ENCODE data around the gene PDCD1.
"Not testable (repeated sequence)": the region's sequence is repeated elsewhere in the genome, so short reads cannot be mapped to it uniquely, and the experiment has no call there.

The PDCD1 gene

GRCh38 chr2:241875754-241876527 is 17.2 kb upstream of the PDCD1 start:
- H3K4me3 ChIP-seq (replicated peaks; ENCODE audit: low read depth, low read length); DNase-seq (ENCODE audit: low read depth): not testable (repeated sequence)
- TF ChIP-seq, protein P1, sequence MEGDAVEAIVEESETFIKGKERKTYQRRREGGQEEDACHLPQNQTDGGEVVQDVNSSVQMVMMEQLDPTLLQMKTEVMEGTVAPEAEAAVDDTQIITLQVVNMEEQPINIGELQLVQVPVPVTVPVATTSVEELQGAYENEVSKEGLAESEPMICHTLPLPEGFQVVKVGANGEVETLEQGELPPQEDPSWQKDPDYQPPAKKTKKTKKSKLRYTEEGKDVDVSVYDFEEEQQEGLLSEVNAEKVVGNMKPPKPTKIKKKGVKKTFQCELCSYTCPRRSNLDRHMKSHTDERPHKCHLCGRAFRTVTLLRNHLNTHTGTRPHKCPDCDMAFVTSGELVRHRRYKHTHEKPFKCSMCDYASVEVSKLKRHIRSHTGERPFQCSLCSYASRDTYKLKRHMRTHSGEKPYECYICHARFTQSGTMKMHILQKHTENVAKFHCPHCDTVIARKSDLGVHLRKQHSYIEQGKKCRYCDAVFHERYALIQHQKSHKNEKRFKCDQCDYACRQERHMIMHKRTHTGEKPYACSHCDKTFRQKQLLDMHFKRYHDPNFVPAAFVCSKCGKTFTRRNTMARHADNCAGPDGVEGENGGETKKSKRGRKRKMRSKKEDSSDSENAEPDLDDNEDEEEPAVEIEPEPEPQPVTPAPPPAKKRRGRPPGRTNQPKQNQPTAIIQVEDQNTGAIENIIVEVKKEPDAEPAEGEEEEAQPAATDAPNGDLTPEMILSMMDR (IDR thresholded peaks at IDR 0.05; ENCODE audit: low read length, missing control alignments) = peak; percentile 4

GRCh38 chr2:241874277-241874925 is 15.7 kb upstream of the PDCD1 start:
- no peak overlapping the region for H3K4me3 ChIP-seq (replicated peaks; ENCODE audit: low read depth, low read length)
- DNase-seq (ENCODE audit: low read depth) = no peak
- TF ChIP-seq, protein P1 (IDR thresholded peaks at IDR 0.05; ENCODE audit: low read length, missing control alignments) = no peak

DNA sequence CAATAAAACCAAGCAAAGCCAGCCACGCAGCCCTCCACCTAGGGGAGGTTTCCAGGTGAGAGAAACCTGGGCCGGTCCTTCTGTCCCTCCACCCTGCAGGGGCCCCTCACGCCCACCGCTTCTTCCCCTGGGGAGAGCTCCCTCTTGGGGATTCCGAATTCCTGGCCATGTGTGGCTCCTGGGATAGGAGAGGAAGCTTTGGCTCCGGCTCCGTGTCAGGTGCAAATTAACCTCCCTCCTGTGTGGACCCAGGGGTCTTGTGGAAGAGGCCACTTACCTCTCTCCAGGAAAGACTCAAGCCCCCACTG is 15.1 kb upstream of the PDCD1 start:
- DNase-seq (ENCODE audit: low read depth) = no peak
- TF ChIP-seq, protein P1 (IDR thresholded peaks at IDR 0.05; ENCODE audit: low read length, missing control alignments) = no peak
- no peak overlapping the region for H3K4me3 ChIP-seq (replicated peaks; ENCODE audit: low read depth, low read length)

DNA sequence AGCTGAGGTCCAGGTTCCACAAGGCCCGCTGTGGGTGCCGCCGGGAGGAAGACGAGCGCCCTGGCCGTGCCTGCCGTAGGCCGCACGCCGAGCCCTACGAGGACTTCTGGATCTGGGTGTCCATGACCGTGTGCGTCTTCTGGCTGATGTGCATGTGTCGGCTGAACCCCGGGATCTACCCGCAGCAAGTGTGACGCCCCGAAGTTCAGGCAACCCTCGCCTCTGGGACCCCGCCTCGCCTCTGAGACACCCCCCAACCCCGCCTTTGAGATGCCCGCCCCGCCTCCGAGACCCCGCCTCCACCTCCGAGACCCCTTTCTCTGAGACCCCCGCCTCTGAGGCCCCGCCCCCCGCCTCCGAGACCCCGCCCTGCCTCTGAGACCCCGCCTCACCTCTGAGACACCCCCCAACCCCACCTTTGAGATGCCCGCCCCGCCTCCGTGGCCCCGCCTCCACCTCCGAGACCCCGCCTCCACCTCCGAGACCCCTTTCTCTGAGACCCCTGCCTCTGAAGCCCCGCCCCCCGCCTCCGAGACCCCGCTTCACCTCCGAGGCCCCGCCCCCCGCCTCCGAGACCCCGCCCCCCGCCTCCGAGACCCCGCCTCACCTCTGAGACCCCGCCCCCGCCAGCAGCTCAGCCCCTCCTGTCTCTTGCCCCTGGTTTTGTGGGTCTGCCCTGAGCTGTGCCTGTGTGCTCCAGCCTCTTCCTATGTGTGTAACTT is 14.5 kb upstream of the PDCD1 start:
- TF ChIP-seq, protein P1 (IDR thresholded peaks at IDR 0.05; ENCODE audit: low read length, missing control alignments) = no peak
- DNase-seq (ENCODE audit: low read depth) = no peak
- H3K4me3 ChIP-seq (replicated peaks; ENCODE audit: low read depth, low read length) = no peak overlapping the region

DNA sequence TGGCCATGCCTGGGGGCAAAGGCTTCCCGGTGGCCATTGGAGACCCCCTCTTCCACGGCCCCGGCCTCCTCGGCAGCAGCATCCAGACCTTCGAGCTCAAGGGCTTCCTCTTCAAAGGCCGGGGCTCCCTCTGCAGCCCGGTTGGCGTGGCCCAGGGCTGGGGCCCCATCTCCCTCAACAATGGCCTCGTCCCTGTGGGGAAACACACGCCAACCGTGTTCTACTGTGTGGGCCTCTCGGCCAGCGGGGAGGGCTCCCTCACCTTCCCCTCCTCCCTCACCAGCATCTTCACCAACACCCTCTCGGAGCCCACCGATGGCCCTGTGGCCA is 13.6 kb upstream of the PDCD1 start:
- no peak for DNase-seq (ENCODE audit: low read depth)
- no peak overlapping the region for H3K4me3 ChIP-seq (replicated peaks; ENCODE audit: low read depth, low read length)
- TF ChIP-seq, protein P1 (IDR thresholded peaks at IDR 0.05; ENCODE audit: low read length, missing control alignments) = no peak

DNA sequence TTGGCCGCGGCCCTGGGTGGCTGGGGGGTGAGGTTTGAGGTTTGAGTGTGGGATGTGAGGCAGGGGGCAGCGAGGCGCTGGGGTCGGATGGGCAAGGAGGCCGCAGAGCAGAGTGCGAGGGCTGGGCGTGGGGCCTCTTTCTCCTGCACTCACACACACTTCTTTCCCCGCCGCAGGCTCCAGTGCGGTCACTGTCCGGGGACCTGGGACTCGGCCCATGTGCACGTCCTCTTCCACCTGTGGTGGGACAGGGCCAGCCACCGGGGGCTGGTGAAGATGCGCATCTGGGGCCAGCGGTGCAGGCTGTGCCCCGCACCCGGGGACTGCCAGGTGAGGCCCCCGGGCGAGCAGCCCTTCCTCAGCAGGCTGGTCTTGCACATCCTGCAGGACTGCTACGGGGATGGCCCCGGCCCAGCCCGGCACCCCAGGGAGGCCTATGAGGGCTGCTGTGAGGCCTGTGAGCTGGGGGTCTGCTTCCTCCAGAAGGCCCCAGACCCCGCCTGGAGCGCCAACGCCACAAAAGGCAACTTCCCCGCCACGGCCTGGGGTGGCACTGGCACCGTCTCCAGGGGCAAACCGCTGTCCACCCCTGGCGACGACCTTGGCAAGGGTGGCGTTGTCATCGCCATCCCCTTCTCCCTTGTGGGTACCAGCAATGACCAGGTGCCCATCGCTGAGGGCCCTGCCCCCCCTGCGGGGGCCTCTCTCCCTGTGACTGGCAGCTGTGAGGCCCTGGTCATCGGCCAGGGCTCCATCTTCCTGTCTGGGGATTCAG is 13.0 kb upstream of the PDCD1 start:
- DNase-seq (ENCODE audit: low read depth) = no peak
- TF ChIP-seq, protein P1 (IDR thresholded peaks at IDR 0.05; ENCODE audit: low read length, missing control alignments) = no peak
- H3K4me3 ChIP-seq (replicated peaks; ENCODE audit: low read depth, low read length) = no peak overlapping the region

Data from fibroblast of pulmonary artery (primary cell).